GM12878 (cell line): ENCODE results near the gene AKAP1. TPM values are rescaled to one million over a fixed set of nuclear protein-coding genes. Genes with fewer than 3 reads are reported as not detected.

Experiments used
- ATAC-seq: fragments of 200-7000 bp; cut with Tn5 transposase; 3 replicates; pipeline ENCODE4 v1.9.1; 2020; ENCODE audit warnings: mild to moderate bottlenecking, moderate library complexity
- BruUV-seq: library from RNA; stranded (reverse); fragments of 400-500 nt; replicated peaks from 2 replicates; lab custom pipeline; 2021; lab: Mats Ljungman, UMichigan
- CTCF ChIA-PET: fragments of 300-600 bp; sonication (Branson Sonifier 250); formaldehyde crosslinking; extraction: SDS; loops from one replicate; lab custom pipeline; 2021; ENCODE audit warnings: inconsistent platforms; lab: Yijun Ruan, JAX
- POLR2A ChIA-PET: fragments of 350-600 bp; formaldehyde crosslinking; extraction: SDS; loops from one replicate; lab custom pipeline; 2021; ENCODE audit warnings: inconsistent platforms; lab: Charles Lee
- RAD21 ChIA-PET: fragments of 300-600 bp; sonication (Branson Sonifier 250); formaldehyde crosslinking; loops from one replicate; lab custom pipeline; 2023; ENCODE audit warnings: antibody characterized with exemption; ENCODE audit not compliant: unreplicated experiment; lab: Charles Lee
- SMC1A ChIA-PET: fragments of 300-600 bp; sonication (Branson Sonifier 250); formaldehyde crosslinking; loops from one replicate; lab custom pipeline; 2023; ENCODE audit not compliant: unreplicated experiment, uncharacterized antibody; lab: Charles Lee
- DNase-seq: peaks from one replicate; pipeline ENCODE4 v3.0.0-alpha.2; 2011; ENCODE audit warnings: low read depth, low spot score
- FAIRE-seq: peaks from 3 replicates; lab custom pipeline; 2011; peaks lifted over from hg19 to GRCh38; lab: Jason Lieb, UNC
- H2AFZ ChIP-seq: 2 replicates; pipeline ENCODE4 v1.6.0; 2011; ENCODE audit warnings: low read depth, low read length, control low read depth; ENCODE audit not compliant: control insufficient read depth
- H3K27ac ChIP-seq: 2 replicates; pipeline ENCODE4 v1.5.1; 2011; ENCODE audit warnings: control low read depth; ENCODE audit not compliant: control insufficient read depth, insufficient read depth
- H3K27me3 ChIP-seq, 2 experiments: replicated peaks in 1 of 2; 2 replicates each; pipeline versions ENCODE4 v1.6.0 to v1.6.1; 2011; ENCODE audit warnings: low read length in 1 of 2; ENCODE audit not compliant: control insufficient read depth in 2 of 2, insufficient read depth in 2 of 2
- H3K36me3 ChIP-seq, 2 experiments: 2 replicates each; pipeline ENCODE4 v1.5.1; 2011; ENCODE audit warnings: low read length in 1 of 2; ENCODE audit not compliant: control insufficient read depth in 2 of 2, insufficient read depth in 2 of 2
- H3K4me1 ChIP-seq: 2 replicates; pipeline ENCODE4 v1.6.1; 2011; ENCODE audit warnings: mild to moderate bottlenecking, low read length, moderate library complexity, mixed read lengths; ENCODE audit not compliant: control insufficient read depth, insufficient read depth
- H3K4me2 ChIP-seq: 2 replicates; pipeline ENCODE4 v1.6.0; 2011; ENCODE audit warnings: control low read depth; ENCODE audit not compliant: control insufficient read depth, insufficient read depth
- H3K4me3 ChIP-seq: fragments of 200-600 bp; sonication (generic); 2 replicates; pipeline ENCODE4 v1.5.1; 2016
- H3K79me2 ChIP-seq: 2 replicates; pipeline ENCODE4 v1.6.0; 2011; ENCODE audit warnings: low read length; ENCODE audit not compliant: control insufficient read depth, insufficient read depth
- H3K9ac ChIP-seq: 2 replicates; pipeline ENCODE4 v1.8.0; 2011; ENCODE audit warnings: low read length, control low read depth, mixed read lengths; ENCODE audit not compliant: control insufficient read depth, insufficient read depth
- H3K9me3 ChIP-seq: replicated peaks from 3 replicates; pipeline ENCODE4 v1.5.1; 2011; ENCODE audit warnings: mild to moderate bottlenecking, low read length; ENCODE audit not compliant: control insufficient read depth, insufficient read depth
- H4K20me1 ChIP-seq: 2 replicates; pipeline ENCODE4 v1.6.0; 2011; ENCODE audit not compliant: control insufficient read depth, insufficient read depth
- BACH1 ChIP-seq: fragments of 450-650 bp; IDR thresholded peaks from 2 replicates; pipeline ENCODE4 v1.6.1; 2017; ENCODE audit warnings: mild to moderate bottlenecking, borderline replicate concordance
- CBX5 ChIP-seq: sonication (generic); IDR thresholded peaks from 2 replicates; pipeline ENCODE4 v1.6.1; 2016; ENCODE audit warnings: low read depth, moderate library complexity, mild to moderate bottlenecking, inconsistent platforms
- EED ChIP-seq: sonication (generic); IDR thresholded peaks from 2 replicates; pipeline ENCODE4 v1.6.1; 2016; ENCODE audit warnings: antibody characterized with exemption, low read depth
- FOXK2 ChIP-seq: fragments of 450-650 bp; IDR thresholded peaks from 2 replicates; pipeline ENCODE4 v1.6.1; 2017; ENCODE audit warnings: mild to moderate bottlenecking, moderate library complexity
- GABPA ChIP-seq: IDR thresholded peaks from 2 replicates; pipeline ENCODE4 v1.6.1; 2014; ENCODE audit warnings: antibody characterized with exemption, low read depth, mild to moderate bottlenecking, inconsistent platforms
- MEF2A ChIP-seq: IDR thresholded peaks from 2 replicates; pipeline ENCODE4 v1.6.1; 2011; ENCODE audit warnings: low read depth, mild to moderate bottlenecking, low read length, moderate library complexity; ENCODE audit not compliant: insufficient read depth
- MTA2 ChIP-seq: fragments of 450-650 bp; IDR thresholded peaks from 2 replicates; pipeline ENCODE4 v1.6.1; 2016; ENCODE audit warnings: low read depth, mild to moderate bottlenecking, moderate library complexity
- MYB ChIP-seq: fragments of 150-350 bp; IDR thresholded peaks from 2 replicates; pipeline ENCODE4 v1.6.1; 2014; ENCODE audit warnings: mild to moderate bottlenecking, low read depth, low read length, borderline replicate concordance
- NFYA ChIP-seq: IDR thresholded peaks from 2 replicates; pipeline ENCODE4 v1.6.1; 2011; ENCODE audit warnings: low read depth, mild to moderate bottlenecking, low read length, improper control_type of control experiment, borderline replicate concordance
- NR2C2 ChIP-seq: IDR thresholded peaks from 2 replicates; pipeline ENCODE4 v1.6.1; 2011; ENCODE audit warnings: borderline replicate concordance, low read depth; ENCODE audit not compliant: control insufficient read depth, insufficient read length
- NRF1 ChIP-seq: conservative IDR thresholded peaks from 2 replicates; pipeline ENCODE4 v1.6.1; 2011; ENCODE audit warnings: mild to moderate bottlenecking, low read depth, low read length, improper control_type of control experiment
- POLR2AphosphoS2 ChIP-seq: IDR thresholded peaks from 2 replicates; pipeline ENCODE4 v1.6.1; 2011; ENCODE audit warnings: low read depth, mild to moderate bottlenecking, low read length, improper control_type of control experiment, moderate library complexity
- TARDBP ChIP-seq: IDR thresholded peaks from 2 replicates; pipeline ENCODE4 v1.6.1; 2016; ENCODE audit warnings: borderline replicate concordance
- ZBTB40 ChIP-seq: fragments of 450-650 bp; IDR thresholded peaks from 2 replicates; pipeline ENCODE4 v1.6.1; 2016; ENCODE audit warnings: mild to moderate bottlenecking, moderate library complexity, borderline replicate concordance
- ZNF217 ChIP-seq: fragments of 450-650 bp; IDR thresholded peaks from 2 replicates; pipeline ENCODE4 v1.6.1; 2017; ENCODE audit warnings: antibody characterized with exemption, mild to moderate bottlenecking
- WGBS: methylation state at CpG from one replicate; pipeline ENCODE4 v1.1.6; 2016; ENCODE audit warnings: low lambda C conversion rate; ENCODE audit not compliant: insufficient replicate concordance, insufficient coverage; ENCODE audit errors: missing lambda C conversion rate; 5-methylcytosine and 5-hydroxymethylcytosine counted together
- in situ Hi-C: fragments of 300-500 bp; cut with MboI; formaldehyde crosslinking; loops from 9 replicates; pipeline ENCODE4 v1.14.3; 2018; ENCODE audit warnings: mixed read lengths
- intact Hi-C: fragments of 100-400 bp; cut with micrococcal nuclease; formaldehyde crosslinking; loops from one replicate; pipeline ENCODE4 v1.14.2; 2022; ENCODE audit not compliant: unreplicated experiment
- polyA plus RNA-seq, 11 experiments: library from polyadenylated mRNA; depleted of rRNA in 4 of 11; unstranded in 6 of 11; stranded (reverse) in 5 of 11; fragments of >200 nt; fragmentation: Nextera tagmentation in 4 of 11; fragmentation: Illumina TruSeq in 1 of 11; extraction: Ambion mirVana in 4 of 11; extraction: Trizol in 1 of 11; gene quantifications; 1 replicate in 1 of 11; 2 replicates in 10 of 11; pipeline versions ENCODE4 v1.2.1 to v1.2.3, GENCODE V29; 2011 to 2016; ENCODE audit warnings: inconsistent platforms in 2 of 11, missing spikeins in 2 of 11, low read depth in 1 of 11
- total RNA-seq, 4 experiments: library from RNA; depleted of rRNA in 3 of 4; stranded (reverse); fragments of >200 nt in 3 of 4; fragmentation: Illumina TruSeq in 1 of 4; extraction: Trizol in 1 of 4; gene quantifications; 2 replicates each; pipeline versions ENCODE4 v1.2.1 to v1.2.3, GENCODE V29; 2013 to 2021
- TF ChIP-seq, protein P1 (sequence below): fragments of 450-650 bp; IDR thresholded peaks from 2 replicates; pipeline ENCODE4 v1.6.1; 2016; ENCODE audit warnings: mild to moderate bottlenecking
- TF ChIP-seq, protein P2 (sequence below), 3 experiments: IDR thresholded peaks in 2 of 3; conservative IDR thresholded peaks in 1 of 3; 2 replicates each; pipeline ENCODE4 v1.5.1; 2011; ENCODE audit warnings: low read depth in 3 of 3, low read length in 3 of 3, mild to moderate bottlenecking in 3 of 3, control low read depth in 2 of 3, moderate library complexity in 2 of 3, inconsistent platforms in 1 of 3, mixed read lengths in 1 of 3; ENCODE audit not compliant: control insufficient read depth in 2 of 3, insufficient read depth in 1 of 3; ENCODE audit errors: extremely low read depth in 1 of 3

The AKAP1 gene
- total and polyA plus RNA-seq, 10 of the 15 experiments (the other 5 are each of a cell fraction or from before 2014, with no cell fraction given) = 11.9 to 50.5 (median 38.1) TPM

DNA sequence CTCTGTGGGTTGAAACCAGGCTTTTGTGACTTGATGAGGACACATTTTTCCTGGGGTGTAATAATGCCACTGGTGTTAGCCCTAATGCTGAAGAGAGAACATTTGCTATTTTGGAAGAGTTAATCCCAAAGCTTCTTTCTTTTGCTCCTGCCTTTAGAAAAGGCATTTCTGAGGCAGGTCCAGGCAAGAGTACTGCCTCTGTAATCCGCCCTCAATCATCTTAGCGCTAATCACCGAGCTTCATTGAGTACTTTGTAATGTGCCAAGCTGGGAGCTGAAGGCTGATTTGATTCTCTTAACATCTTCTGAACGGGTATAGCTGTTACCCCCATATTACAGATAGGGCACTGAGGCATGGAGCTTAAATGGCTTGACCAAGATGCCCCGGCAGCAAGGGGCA is 60.3 kb downstream of the AKAP1 start:
- Histone ChIP-seq H3K36me3 (no peaks in the 10 kb centered on the region), H3K4me2 (no peak overlapping the region), H2AFZ (no peak overlapping the region), H3K9me3 (no peaks in the 10 kb centered on the region; the same call in 2 of the 3 replicates), H3K9ac (no peak overlapping the region), H3K4me1 (no peaks in the 10 kb centered on the region), H3K79me2 (no peaks in the 10 kb centered on the region), H3K27me3 (no peaks in the 10 kb centered on the region; a peak in 1 of 4 replicates), H3K4me3 (no peak overlapping the region), H4K20me1 (no peaks in the 10 kb centered on the region), H3K27ac (no peak overlapping the region)
- ATAC-seq = no peak
- CTCF ChIA-PET = interaction anchor here (0.5 to 1.4 kb wide), 2 partner anchors 140 to 602 kb away, joined by 4 to 5 read pairs; no protein-coding TSS in a partner anchor
- intact Hi-C loops = no loop called here
- BruUV-seq = no TSS peak
- FAIRE-seq = no peak
- SMC1A ChIA-PET = no interaction called here
- POLR2A ChIA-PET = no interaction called here
- 71% methylated on average over 5 of the region's 5 CpGs for WGBS
- DNase-seq = no peak
- in situ Hi-C loops = no loop called here
- RAD21 ChIA-PET = no interaction called here
- TF ChIP-seq MTA2 = no peak
- no peak for TF ChIP-seq ZBTB40
- TF ChIP-seq MEF2A = no peak
- no peak for TF ChIP-seq EED
- no peak for TF ChIP-seq NRF1
- TF ChIP-seq MYB = no peak
- TF ChIP-seq BACH1 = no peak
- TF ChIP-seq ZNF217 = no peak
- TF ChIP-seq NR2C2 = no peak
- TF ChIP-seq CBX5 = no peak
- no peak for TF ChIP-seq GABPA
- no peak for TF ChIP-seq FOXK2
- no peak for TF ChIP-seq TARDBP
- TF ChIP-seq, protein P1, sequence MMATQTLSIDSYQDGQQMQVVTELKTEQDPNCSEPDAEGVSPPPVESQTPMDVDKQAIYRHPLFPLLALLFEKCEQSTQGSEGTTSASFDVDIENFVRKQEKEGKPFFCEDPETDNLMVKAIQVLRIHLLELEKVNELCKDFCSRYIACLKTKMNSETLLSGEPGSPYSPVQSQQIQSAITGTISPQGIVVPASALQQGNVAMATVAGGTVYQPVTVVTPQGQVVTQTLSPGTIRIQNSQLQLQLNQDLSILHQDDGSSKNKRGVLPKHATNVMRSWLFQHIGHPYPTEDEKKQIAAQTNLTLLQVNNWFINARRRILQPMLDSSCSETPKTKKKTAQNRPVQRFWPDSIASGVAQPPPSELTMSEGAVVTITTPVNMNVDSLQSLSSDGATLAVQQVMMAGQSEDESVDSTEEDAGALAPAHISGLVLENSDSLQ = no peak
- TF ChIP-seq, protein P2, sequence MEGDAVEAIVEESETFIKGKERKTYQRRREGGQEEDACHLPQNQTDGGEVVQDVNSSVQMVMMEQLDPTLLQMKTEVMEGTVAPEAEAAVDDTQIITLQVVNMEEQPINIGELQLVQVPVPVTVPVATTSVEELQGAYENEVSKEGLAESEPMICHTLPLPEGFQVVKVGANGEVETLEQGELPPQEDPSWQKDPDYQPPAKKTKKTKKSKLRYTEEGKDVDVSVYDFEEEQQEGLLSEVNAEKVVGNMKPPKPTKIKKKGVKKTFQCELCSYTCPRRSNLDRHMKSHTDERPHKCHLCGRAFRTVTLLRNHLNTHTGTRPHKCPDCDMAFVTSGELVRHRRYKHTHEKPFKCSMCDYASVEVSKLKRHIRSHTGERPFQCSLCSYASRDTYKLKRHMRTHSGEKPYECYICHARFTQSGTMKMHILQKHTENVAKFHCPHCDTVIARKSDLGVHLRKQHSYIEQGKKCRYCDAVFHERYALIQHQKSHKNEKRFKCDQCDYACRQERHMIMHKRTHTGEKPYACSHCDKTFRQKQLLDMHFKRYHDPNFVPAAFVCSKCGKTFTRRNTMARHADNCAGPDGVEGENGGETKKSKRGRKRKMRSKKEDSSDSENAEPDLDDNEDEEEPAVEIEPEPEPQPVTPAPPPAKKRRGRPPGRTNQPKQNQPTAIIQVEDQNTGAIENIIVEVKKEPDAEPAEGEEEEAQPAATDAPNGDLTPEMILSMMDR (IDR thresholded peaks at IDR 0.05 in 2 of 3, conservative IDR thresholded peaks at IDR 0.05 in 1 of 3; ENCODE audit: control insufficient read depth in 2 of 3, extremely low read depth in 1 of 3, insufficient read depth in 1 of 3, low read depth in 3 of 3, low read length in 3 of 3) = no peak
- no peak for TF ChIP-seq NFYA
- no peak for TF ChIP-seq POLR2AphosphoS2
